HG02885 (cell line): ENCODE measurements around the gene KDELR3.
A peak's percentile ranks its signal among the peaks of the same experiment; 100 is the strongest.

Experiments used
- ATAC-seq: cut with Tn5 transposase; IDR thresholded peaks from one replicate; pipeline ENCODE4 v1.9.1; 2021; ENCODE audit warnings: mild to moderate bottlenecking; ENCODE audit not compliant: unreplicated experiment, poor library complexity

Gene KDELR3

GRCh38 chr22:38467904-38468442 lies at the start of gene KDELR3:
Gene KDELR3 (plus strand): TSS chr22:38468096. CDS start chr22:38468234, 138 bp downstream.
- peak; percentile 48 for ATAC-seq

- ATAC-seq: no peak
These were observed 49.3 kb upstream of the KDELR3 start for GRCh38 chr22:38418589-38418988.

GRCh38 chr22:38419121-38419857 lies 48.6 kb upstream of the KDELR3 start:
- no peak for ATAC-seq

- ATAC-seq: no peak
These were observed 48.1 kb upstream of the KDELR3 start for GRCh38 chr22:38419858-38420160.

GRCh38 chr22:38420734-38421133 lies 47.2 kb upstream of the KDELR3 start:
- no peak for ATAC-seq

GRCh38 chr22:38422611-38423511 lies 45.0 kb upstream of the KDELR3 start:
- no peak for ATAC-seq

- ATAC-seq: no peak
These were observed 44.1 kb upstream of the KDELR3 start for GRCh38 chr22:38423512-38424503.

GRCh38 chr22:38424525-38425080 lies 43.3 kb upstream of the KDELR3 start:
- ATAC-seq: no peak

- no peak for ATAC-seq
These were observed 41.3 kb upstream of the KDELR3 start for GRCh38 chr22:38426628-38427027.

- no peak for ATAC-seq
These were observed 40.4 kb upstream of the KDELR3 start for GRCh38 chr22:38427465-38427864.

GRCh38 chr22:38427940-38428339 lies 40.0 kb upstream of the KDELR3 start:
- ATAC-seq: no peak

- ATAC-seq: no peak
These were observed 39.2 kb upstream of the KDELR3 start for GRCh38 chr22:38428714-38429113.

- ATAC-seq: no peak
These were observed 38.3 kb upstream of the KDELR3 start for GRCh38 chr22:38429499-38430068.

- no peak for ATAC-seq
These were observed 36.5 kb upstream of the KDELR3 start for GRCh38 chr22:38431266-38432010.

- no peak for ATAC-seq
These were observed 35.6 kb upstream of the KDELR3 start for GRCh38 chr22:38432264-38432663.

GRCh38 chr22:38433871-38434270 lies 34.0 kb upstream of the KDELR3 start:
- ATAC-seq: no peak

- no peak for ATAC-seq
These were observed 32.9 kb upstream of the KDELR3 start for GRCh38 chr22:38435010-38435409.

GRCh38 chr22:38435965-38436364 lies 31.9 kb upstream of the KDELR3 start:
- no peak for ATAC-seq
